ENCODE measurements around the gene NDUFB10.

The NDUFB10 gene

GRCh38 chr16:1997494-1998359 lies 38.4 kb downstream of the NDUFB10 start:
- H3K27ac ChIP-seq, result no peak overlapping the region
- no peak for TF ChIP-seq CTCF (conservative IDR thresholded peaks at IDR 0.05)

DNA sequence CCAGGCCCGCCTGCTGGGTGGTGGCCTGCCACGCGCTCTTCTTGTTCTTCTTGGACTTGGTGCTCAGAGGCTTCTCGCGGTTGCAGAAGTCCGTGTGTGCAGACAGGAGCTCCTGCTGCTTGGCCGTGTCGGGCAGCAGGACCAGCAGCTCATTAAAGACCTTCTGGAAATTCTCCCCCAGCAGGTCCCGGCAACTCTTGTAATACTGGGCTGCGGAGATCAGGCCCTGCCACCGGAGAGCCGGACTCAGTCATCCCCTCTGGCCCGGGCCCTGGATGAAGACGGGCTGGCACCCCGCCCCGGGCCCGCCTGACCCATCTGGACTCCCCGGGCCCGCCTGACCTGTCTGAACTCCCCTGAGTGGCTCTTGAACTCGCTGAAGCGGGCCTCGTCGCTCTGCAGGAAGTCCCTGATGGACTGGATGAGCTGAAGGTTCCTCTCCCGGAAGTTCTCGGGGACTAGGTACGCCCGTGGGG lies 39.1 kb downstream of the NDUFB10 start:
- TF ChIP-seq CTCF (conservative IDR thresholded peaks at IDR 0.05), result no peak

GRCh38 chr16:1998852-1999801 lies 39.8 kb downstream of the NDUFB10 start:
- no peak for TF ChIP-seq CTCF (conservative IDR thresholded peaks at IDR 0.05)
- H3K27ac ChIP-seq, result no peak overlapping the region

More for the DNA sequence above, 39.1 kb downstream of the NDUFB10 start:
- H3K27ac ChIP-seq, result no peak overlapping the region

DNA sequence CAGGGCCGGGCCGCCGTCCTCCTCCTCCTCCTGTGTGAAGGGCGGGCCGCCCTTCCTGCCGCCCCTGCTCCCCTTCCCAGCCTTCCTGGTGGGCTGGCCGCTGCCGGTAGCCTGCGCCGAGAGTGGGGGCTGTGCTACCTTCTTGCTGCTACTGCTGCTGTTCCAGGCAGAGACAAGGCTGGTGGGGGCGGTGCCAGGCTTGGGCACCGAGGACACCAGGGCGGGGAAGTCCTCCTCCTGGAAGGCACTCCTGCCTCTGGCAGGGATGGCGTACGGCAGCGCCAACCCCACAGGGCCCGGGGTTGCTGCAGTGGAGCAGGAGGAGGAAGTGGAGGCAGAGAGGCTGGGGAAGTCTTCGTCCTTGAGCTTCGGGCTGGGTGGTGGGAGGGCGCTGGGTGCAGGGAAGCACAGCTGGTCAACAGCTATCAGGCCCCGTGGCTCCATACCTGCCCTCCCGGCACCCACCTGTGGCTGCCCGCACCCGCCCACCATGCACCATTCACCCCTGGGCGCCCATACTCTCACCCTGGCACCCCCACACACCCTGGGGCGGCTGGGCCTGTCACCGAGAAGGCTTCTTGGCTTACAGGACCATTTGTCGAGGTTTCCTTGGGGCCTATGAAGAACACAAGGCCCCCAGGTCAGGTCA lies 40.7 kb downstream of the NDUFB10 start:
- H3K27ac ChIP-seq, result no peak overlapping the region
- TF ChIP-seq CTCF (conservative IDR thresholded peaks at IDR 0.05), result no peak

- H3K27ac ChIP-seq, result no peak overlapping the region
- TF ChIP-seq CTCF (conservative IDR thresholded peaks at IDR 0.05), result no peak
These were observed 41.7 kb downstream of the NDUFB10 start for GRCh38 chr16:2001035-2001434.

GRCh38 chr16:2001456-2002355 lies 42.4 kb downstream of the NDUFB10 start:
- no peak for TF ChIP-seq CTCF (conservative IDR thresholded peaks at IDR 0.05)
- H3K27ac ChIP-seq, result no peak overlapping the region

All from VCaP (cell line).